ENCODE results near the gene SSTR3. TPM values are rescaled to one million over a fixed set of nuclear protein-coding genes. Genes with fewer than 3 reads are reported as not detected.

SSTR3 gene
- total and polyA plus RNA-seq, 2 of the 13 experiments (the other 11 are each of a cell fraction or from before 2014, with no cell fraction given), result 0.08 to 0.64 TPM

GRCh38 chr22:37199760-37200108 lies 12.5 kb downstream of the SSTR3 start (continued):
- TF ChIP-seq ATF4 (CRISPR knock-in tag; IDR thresholded peaks at IDR 0.05) (no peak), CBFB (CRISPR knock-in tag; IDR thresholded peaks at IDR 0.05) (no peak), ZNF180 (CRISPR knock-in tag; IDR thresholded peaks at IDR 0.05; ENCODE audit: borderline replicate concordance, low read depth) (no peak), KAT7 (CRISPR knock-in tag; IDR thresholded peaks at IDR 0.05; ENCODE audit: borderline replicate concordance) (no peak), STAG1 (CRISPR knock-in tag; IDR thresholded peaks at IDR 0.05) (no peak), ZNF777 (CRISPR knock-in tag; IDR thresholded peaks at IDR 0.05) (no peak; the same call in 1 of the 2 replicates), KLF9 (CRISPR knock-in tag; IDR thresholded peaks at IDR 0.05; ENCODE audit: low read depth) (no peak), XRCC5 (optimal IDR thresholded peaks at IDR 0.05; ENCODE audit: low read length) (peak; percentile 53), MBNL3 (CRISPR knock-in tag; conservative IDR thresholded peaks at IDR 0.05) (no peak), ZNF234 (CRISPR knock-in tag; conservative IDR thresholded peaks at IDR 0.05) (no peak), RARG (CRISPR knock-in tag; IDR thresholded peaks at IDR 0.05; ENCODE audit: low read depth) (no peak), TOE1 (CRISPR knock-in tag; IDR thresholded peaks at IDR 0.05) (no peak), ZNF775 (CRISPR knock-in tag; IDR thresholded peaks at IDR 0.05; ENCODE audit: borderline replicate concordance) (no peak), ATF1 (CRISPR knock-in tag; IDR thresholded peaks at IDR 0.05) (no peak), KDM3A (CRISPR knock-in tag; IDR thresholded peaks at IDR 0.05; ENCODE audit: low read depth) (no peak; the same call in 1 of the 2 replicates), FOXK1 (CRISPR knock-in tag; IDR thresholded peaks at IDR 0.05; ENCODE audit: borderline replicate concordance, low read depth) (no peak), FOXP4 (CRISPR knock-in tag; IDR thresholded peaks at IDR 0.05) (no peak; the same call in 1 of the 2 replicates), ZNF318 (CRISPR knock-in tag; IDR thresholded peaks at IDR 0.05) (no peak), TRAFD1 (CRISPR knock-in tag; IDR thresholded peaks at IDR 0.05; ENCODE audit: borderline replicate concordance) (no peak; the same call in 1 of the 2 replicates)
